HG03064 (cell line): ENCODE data around the gene POLR3K.

ENCODE experiments used
- ATAC-seq: cut with Tn5 transposase; IDR thresholded peaks from one replicate; pipeline ENCODE4 v1.9.1; 2021; ENCODE audit warnings: low read depth; ENCODE audit not compliant: unreplicated experiment

POLR3K gene

DNA sequence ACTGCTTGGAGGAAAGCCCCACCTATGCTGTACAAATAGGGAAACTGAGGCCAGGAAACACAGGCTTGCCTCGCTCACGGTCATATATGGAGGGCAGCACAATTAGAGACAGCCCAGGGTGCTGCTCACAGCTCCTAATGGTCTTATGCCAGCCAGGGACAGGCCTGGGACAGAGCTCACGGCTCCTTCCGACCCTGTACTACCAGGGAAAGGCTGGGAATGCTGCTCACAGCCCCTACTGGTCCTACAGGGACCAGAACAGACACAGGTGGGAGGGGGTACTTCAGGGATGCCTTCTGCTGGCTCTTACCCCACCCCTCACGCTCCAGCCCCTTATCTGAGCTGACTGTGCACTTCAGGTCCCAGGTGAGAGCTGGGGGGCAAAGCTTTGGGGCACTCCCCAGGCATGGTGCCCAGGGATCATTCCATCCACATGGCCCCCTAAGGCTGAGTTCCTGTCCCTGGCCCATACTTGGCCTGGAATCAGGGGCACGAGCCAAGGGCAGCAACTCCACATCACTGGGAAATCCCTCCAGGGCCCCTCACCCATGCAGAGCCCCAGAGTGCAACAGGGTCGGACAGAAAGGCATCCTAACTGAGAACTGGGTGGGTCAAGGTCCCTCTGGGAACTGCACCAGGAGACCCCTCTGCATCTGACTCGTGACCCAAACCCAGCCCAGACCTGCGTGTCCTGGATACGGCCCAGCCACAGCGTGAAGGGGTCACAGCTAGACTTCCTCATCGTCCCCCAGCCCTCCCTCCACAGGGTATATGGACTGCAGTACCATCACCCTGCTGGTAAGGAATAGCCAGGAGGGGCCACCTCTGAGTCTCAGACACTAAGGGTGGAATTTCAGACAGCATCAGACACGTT lies 13.1 kb upstream of the POLR3K start:
- ATAC-seq, result no peak

DNA sequence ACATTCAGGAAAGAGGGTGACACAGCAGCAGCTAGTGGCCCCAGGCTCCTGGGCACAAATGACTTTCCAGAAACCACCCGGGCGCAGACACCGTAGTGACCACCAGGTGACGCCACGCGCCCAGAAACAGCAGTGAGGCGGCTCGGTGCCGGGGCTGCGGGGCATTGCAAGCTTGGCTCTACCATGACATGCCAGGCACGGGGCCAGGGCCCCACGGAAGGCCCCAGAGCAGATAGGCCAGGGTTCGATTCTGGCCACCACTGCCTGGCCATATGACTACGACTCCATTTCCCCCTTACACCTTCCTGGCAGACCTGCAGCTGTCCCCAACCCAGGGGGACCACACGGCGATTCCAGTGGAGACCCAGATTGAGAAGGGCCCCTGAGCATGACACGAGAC lies 12.3 kb upstream of the POLR3K start:
- no peak for ATAC-seq

DNA sequence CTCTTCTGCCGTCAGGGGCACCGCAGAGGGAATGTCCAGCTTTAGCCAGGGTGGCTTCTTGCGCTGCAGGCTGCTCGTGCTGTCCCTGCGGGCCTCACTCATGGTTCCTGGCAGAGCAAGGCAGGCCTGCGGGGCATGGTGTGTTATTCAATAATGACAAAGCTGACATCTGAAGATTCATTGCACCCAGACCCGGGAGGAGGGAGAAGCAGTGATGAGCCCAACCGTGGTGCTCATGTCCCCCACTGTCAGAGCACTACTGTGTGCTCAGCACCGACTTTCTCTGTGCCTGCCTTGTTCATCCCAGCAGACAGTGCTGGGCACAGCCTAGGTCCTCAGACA lies 11.5 kb upstream of the POLR3K start:
- no peak for ATAC-seq

GRCh38 chr16:63998-64913 lies 10.8 kb upstream of the POLR3K start:
- no peak for ATAC-seq

DNA sequence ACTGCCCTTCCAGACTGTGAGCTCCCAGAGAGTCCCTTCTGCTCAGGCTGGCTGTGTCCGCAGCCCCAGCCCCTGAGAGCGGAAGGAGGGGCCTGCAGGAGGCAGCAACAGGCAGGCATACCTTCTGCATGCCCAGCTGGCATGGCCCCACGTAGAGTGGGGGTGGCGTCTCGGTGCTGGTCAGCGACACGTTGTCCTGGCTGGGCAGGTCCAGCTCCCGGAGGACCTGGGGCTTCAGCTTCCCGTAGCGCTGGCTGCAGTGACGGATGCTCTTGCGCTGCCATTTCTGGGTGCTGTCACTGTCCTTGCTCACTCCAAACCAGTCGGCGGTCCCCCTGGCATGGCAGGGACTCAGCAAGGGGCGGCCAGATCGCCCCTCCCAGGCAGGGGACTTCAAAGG lies 10.1 kb upstream of the POLR3K start:
- no peak for ATAC-seq

- no peak for ATAC-seq
Observed at GRCh38 chr16:62968-63391, 9.6 kb upstream of the POLR3K start.

DNA sequence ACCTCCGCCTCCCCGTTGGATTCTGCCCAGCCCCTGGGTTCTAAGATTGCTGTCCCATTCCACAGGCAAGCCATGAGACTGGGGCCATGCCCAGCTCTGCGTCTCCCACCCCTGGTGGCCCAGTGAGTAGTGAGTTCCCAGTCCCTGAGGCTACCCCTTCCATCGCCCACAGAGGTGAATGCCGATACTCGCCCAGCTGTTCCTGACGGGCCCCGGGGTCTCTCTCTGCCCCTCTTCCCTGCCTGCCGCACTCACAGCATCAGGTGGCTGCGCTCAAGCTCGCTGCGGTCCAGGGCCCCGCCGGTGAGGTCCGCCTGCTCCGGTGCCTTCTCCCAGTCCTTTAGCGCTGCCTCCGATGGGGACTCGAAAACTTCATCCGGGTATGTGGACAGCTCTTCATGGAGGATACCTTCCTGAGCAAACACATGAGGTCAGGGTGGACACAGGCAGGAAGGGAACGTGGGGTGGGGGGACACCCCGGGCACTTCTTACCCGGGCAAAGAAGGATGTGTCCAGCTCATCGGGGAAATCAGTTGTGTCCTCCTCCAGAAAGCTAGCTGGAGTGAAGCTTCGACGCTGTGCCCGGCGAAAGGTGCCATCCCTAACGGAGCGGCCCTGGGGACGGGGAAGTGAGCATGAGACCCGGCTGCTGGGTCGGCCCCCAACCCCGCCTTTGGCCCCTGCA lies 9.0 kb upstream of the POLR3K start:
- no peak for ATAC-seq

DNA sequence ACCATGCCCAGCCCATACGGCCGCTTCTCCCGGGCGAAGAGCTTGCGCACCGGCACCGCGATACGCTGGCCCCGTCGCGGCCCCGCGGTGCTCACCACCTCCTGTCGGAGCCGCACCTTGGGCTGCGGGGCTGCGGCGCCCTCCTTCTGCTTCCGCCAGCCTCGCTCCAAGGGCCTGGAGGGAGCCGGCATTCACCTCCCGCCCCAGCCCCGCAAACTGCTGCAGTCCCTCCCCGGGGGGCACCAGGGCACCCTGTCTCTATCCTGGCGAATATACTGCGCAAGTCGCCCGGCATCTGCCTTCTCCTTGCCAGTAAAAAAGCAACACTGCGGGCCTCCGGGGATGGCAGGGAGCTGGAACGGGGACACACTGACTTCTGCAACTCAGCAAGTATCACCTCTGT lies 8.5 kb upstream of the POLR3K start:
- no peak for ATAC-seq

- ATAC-seq, result no peak
Observed at GRCh38 chr16:60929-61878, 7.8 kb upstream of the POLR3K start.

GRCh38 chr16:60166-60565 lies 6.8 kb upstream of the POLR3K start:
- no peak for ATAC-seq

DNA sequence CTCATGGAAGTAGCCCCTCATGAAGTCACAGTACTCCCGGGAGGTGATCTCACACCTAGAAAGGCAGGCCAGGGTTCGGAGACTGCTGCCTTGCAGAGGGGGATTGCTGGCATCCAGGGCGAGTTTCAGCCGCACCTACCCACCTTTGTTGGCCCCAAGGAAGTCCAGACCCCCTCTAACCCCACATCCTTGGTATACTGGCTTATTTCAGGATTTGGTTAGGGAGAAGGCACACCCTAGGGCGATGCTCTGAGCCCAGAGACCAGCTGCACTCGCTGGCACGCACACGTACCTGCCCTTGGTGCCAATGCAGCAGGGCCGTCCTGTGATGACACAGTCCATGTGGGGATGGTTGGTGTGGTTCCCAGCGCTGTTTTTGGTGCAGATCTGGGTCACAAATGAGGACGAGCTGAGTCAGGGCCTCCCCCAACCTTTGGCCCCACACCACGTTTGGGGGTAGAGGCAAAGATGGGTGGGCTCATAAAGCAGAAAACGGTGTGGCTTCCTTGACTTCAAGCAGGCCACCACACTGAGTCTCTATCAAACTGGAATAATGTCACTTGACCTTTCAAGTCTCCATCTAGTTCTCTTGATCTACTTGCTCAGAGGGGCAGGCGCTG lies 6.1 kb upstream of the POLR3K start:
- ATAC-seq, result no peak

DNA sequence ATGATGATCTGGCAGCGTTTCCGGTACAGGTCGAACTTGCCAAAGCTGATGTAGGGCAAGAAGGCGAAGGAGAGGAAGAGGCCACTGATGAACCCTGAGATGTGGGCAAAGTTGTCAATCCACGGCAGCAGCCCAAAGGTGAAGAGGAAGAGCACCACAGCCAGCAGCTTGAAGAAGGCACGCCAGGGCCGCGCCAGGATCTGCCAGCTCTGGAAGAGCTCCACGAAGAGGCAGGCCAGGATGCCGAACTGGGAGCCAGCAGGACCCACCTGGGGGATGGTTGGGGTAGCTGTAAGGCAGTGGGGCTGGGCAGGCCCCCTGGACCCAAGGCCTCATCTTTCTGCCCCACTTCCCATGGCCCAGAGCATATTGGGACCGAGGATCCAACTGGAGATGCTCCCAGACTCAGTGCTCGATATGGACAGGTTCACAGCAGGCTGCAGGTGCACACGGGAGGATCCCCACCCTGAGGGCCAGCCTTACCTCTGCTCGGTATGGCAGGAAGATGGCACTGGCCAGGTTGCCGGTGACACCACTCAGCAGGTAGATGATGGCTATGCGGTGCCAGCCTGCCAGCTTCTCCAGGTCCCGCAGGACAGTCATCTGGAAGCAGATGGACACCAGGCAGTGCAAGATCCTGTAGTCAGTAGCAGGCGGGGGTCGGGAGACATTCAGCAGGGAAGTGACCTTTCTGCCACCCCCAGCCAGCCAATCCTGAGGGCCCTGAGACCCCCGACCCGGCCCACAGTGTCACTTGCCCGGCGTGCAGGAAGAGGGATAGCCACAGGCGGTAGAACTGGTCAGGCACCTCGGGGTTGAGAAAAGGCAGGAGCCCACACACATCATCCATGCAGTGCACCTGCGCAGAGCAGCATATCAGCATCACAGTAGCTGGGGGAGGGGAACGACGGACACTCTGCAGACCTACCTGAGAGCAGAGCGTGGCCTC lies 5.4 kb upstream of the POLR3K start:
- ATAC-seq, result no peak

DNA sequence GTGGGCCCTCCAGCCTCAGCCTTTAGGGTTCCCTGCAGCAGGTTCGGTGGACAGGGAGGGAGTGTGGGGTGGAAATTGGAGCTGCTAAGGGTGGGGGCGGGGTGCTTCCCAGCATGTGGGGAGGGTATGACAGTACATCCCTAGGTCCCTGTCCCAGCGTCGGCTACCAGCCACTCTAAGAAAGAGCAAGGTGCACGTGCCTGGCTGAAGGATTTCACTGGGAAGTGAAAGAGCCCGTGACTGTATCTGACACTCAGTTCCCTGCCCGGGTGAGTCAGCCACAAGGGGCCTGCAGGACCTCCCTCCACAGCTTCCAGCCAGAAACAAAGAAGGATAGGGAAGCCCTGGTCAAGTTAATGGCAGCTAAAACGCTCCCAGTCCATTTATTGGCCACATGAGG lies 4.3 kb upstream of the POLR3K start:
- no peak for ATAC-seq

DNA sequence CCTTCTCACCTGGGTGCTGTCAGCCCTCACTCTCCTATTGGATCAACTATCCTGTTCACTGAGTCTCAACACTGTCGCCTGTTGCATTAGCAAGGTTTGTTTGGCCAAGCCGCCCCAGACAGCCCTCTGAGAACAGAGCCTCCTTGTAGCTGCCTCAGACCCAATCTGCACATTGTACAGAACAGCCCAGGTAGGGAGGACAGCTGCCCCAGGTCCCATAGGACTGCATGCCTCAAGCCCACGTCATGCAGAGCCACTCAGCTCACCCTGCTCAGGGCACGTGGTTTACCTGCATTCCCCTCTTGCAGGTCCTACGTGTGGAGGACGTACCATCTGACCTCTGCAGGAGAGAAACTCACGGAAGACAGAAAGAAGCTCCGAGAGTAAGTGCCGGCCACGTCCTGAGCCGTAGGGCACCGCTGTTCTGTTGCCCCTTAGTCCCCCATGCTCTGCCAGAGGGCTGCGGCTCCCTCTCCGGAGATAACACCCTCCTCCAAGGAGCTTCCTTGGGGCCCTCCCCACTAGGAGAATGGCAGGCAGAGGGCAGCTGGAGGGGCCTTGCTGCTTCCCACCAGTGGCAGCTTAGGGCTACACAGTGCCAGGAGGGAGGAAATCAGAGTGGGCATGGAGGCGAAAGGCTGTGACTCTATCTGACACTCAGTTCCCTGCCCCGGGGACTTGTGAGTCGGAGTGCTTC lies 3.0 kb upstream of the POLR3K start:
- no peak for ATAC-seq

DNA sequence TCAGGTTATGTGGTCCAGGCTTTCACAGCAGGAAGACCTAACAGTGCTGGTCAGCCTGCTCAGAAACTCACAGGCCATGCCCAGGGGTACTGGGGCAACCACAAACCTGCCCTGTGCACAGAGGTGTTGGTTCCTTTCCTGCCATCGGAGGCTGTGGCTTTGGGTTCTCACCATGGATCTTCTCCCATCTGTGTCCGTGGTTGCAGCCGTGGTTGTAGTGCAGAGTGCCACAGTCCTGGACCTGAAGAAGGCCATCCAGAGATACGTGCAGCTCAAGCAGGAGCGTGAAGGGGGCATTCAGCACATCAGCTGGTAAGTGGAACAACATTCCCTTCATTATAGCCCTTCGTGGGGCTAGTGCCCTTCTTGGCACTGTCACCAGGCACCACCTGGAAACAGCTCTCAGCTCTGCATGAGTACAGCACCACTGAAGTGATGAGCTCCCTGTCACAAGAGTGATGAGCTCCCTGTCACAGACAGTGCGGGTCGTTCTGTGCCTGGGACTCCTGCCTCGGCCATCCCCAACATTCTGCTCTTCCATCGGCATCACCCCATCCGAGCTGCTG lies 2.2 kb upstream of the POLR3K start:
- ATAC-seq, result no peak

GRCh38 chr16:54237-54581 lies 801 bp upstream of the POLR3K start:
- no peak for ATAC-seq

DNA sequence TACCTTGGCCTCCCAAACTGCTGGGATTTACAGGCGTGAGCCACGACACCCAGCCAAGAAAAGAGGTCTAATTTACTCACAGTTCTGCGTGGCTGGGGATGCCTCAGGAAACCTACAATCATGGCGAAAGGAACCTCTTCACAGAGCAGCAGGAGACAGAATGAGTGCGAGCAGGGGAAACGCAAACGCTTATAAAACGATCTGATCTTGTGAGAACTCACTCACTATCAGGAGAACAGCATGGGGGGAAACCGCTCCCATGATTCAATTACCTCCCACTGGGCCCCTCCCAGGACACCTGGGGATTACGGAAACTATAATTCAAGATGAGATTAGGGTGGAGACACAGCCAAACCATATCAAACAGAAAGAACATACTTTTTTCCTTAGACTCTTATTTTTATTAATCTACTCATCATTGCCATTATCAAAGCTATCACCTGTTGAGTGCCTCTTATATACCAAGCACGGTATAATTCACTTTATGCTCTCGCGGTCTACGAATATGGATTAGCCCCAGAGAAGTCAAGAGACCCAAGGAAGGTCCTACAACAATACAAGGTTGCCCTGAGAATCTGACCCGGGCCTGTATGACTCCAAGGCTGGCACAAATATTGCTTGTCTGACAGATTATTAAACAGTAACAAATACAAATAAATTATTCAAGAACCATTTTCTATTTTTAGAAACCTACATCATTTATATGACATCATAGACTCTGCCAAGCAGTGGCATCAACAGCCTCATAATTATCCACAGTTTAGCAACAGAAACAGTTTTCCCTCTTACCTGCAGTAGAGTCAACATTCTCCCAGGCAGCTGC lies 2.4 kb downstream of the POLR3K start:
- ATAC-seq, result no peak
